Panc1 (cell line): ENCODE data around the gene KCNMB2. TPM values are rescaled to one million over a fixed set of nuclear protein-coding genes. Genes with fewer than 3 reads are reported as not detected.

ENCODE experiments used
- ATAC-seq: fragments of 200-7000 bp; cut with Tn5 transposase; 2 replicates; pipeline ENCODE4 v1.9.1; 2020; ENCODE audit warnings: mild to moderate bottlenecking, moderate library complexity
- BruUV-seq: library from RNA; stranded (reverse); fragments of 400-500 nt; replicated peaks from 2 replicates; lab custom pipeline; 2021; lab: Mats Ljungman, UMichigan
- CTCF ChIA-PET: fragments of 300-600 bp; sonication (Branson Sonifier 250); formaldehyde crosslinking; loops from one replicate; lab custom pipeline; 2022; ENCODE audit warnings: antibody characterized with exemption; lab: Charles Lee
- POLR2A ChIA-PET: fragments of 300-600 bp; sonication (Branson Sonifier 250); formaldehyde crosslinking; loops from one replicate; lab custom pipeline; 2022; ENCODE audit warnings: antibody characterized with exemption; lab: Charles Lee
- DNase-seq: peaks from one replicate; pipeline ENCODE4 v3.0.0-alpha.2; 2010; ENCODE audit warnings: low read depth, low spot score
- H3K27ac ChIP-seq: 2 replicates; pipeline ENCODE4 v1.5.1; 2011; ENCODE audit warnings: mild to moderate bottlenecking, low read length, inconsistent platforms
- H3K27me3 ChIP-seq: fragments of 200-500 bp; sonication (Bioruptor generic); 2 replicates; pipeline ENCODE4 v1.6.0; 2014; ENCODE audit warnings: low read length, inconsistent platforms; ENCODE audit not compliant: control insufficient read depth, insufficient read depth
- H3K36me3 ChIP-seq: fragments of 200-500 bp; sonication (Bioruptor generic); 2 replicates; pipeline ENCODE4 v1.5.1; 2014; ENCODE audit warnings: inconsistent platforms, mild to moderate bottlenecking, low read length, moderate library complexity; ENCODE audit not compliant: control insufficient read depth, insufficient read depth
- H3K4me1 ChIP-seq: 2 replicates; pipeline ENCODE4 v1.5.1; 2011; ENCODE audit warnings: inconsistent platforms, mild to moderate bottlenecking, low read length, moderate library complexity; ENCODE audit not compliant: control insufficient read depth, insufficient read depth
- H3K4me3 ChIP-seq, 2 experiments: 2 replicates each; pipeline ENCODE4 v1.5.1; 2011 to 2012; ENCODE audit warnings: low read depth in 2 of 2, low read length in 2 of 2, mild to moderate bottlenecking in 2 of 2, inconsistent platforms in 1 of 2, moderate library complexity in 1 of 2
- H3K9me3 ChIP-seq: fragments of 200-500 bp; sonication (Bioruptor generic); 2 replicates; pipeline ENCODE4 v1.5.1; 2014; ENCODE audit warnings: low read depth, mild to moderate bottlenecking, inconsistent platforms, low read length, moderate library complexity; ENCODE audit not compliant: control insufficient read depth, insufficient read depth
- CTCF ChIP-seq: fragments of 450-650 bp; IDR thresholded peaks from 2 replicates; pipeline ENCODE4 v1.5.1; 2017; ENCODE audit warnings: mild to moderate bottlenecking
- POLR2AphosphoS5 ChIP-seq: IDR thresholded peaks from 2 replicates; pipeline ENCODE4 v1.6.1; 2012; ENCODE audit warnings: mild to moderate bottlenecking, low read depth, low read length, moderate library complexity
- REST ChIP-seq, 2 experiments: IDR thresholded peaks; 2 replicates each; pipeline ENCODE4 v1.6.1; 2011 to 2012; ENCODE audit warnings: low read depth in 2 of 2, control low read depth in 1 of 2, low read length in 1 of 2, mild to moderate bottlenecking in 1 of 2, moderate library complexity in 1 of 2; ENCODE audit not compliant: insufficient read depth in 1 of 2
- SIN3A ChIP-seq: IDR thresholded peaks from 2 replicates; pipeline ENCODE4 v1.6.1; 2012; ENCODE audit warnings: low read depth, mild to moderate bottlenecking, low read length, moderate library complexity, borderline replicate concordance; ENCODE audit not compliant: insufficient read depth
- TCF7L2 ChIP-seq: IDR thresholded peaks from 2 replicates; pipeline ENCODE4 v1.6.1; 2011; ENCODE audit warnings: mild to moderate bottlenecking, low read depth, low read length, inconsistent platforms
- in situ Hi-C: cut with HindIII; loops from 2 replicates; pipeline ENCODE4 v1.10.0; 2016; ENCODE audit warnings: low sequenced_read_pairs, low pct_unique_long_range_greater_than_20kb
- intact Hi-C: fragments of 100-400 bp; cut with micrococcal nuclease; formaldehyde crosslinking; loops from one replicate; pipeline ENCODE4 v1.10.0; 2022; ENCODE audit not compliant: unreplicated experiment
- total RNA-seq: library from RNA; stranded (reverse); gene quantifications from one replicate; pipeline ENCODE4 v1.2.1, GENCODE V29; 2021; ENCODE audit not compliant: unreplicated experiment

Gene KCNMB2
- total RNA-seq, 1 experiment from 2014 or later: not detected

GRCh38 chr3:178672275-178672674 is 136.0 kb downstream of the KCNMB2 start:
- BruUV-seq: no TSS peak
- no peaks in the 10 kb centered on the region for H3K27me3 ChIP-seq
- ATAC-seq (no peak), DNase-seq (no peak)
- ChIA-PET CTCF (no interaction called here), POLR2A (no interaction called here)
- H3K4me3 ChIP-seq: no peak overlapping the region
- TF ChIP-seq TCF7L2 (no peak), CTCF (no peak), REST (IDR thresholded peaks at IDR 0.05; ENCODE audit: insufficient read depth in 1 of 2, low read depth in 2 of 2, low read length in 1 of 2) (no peak), SIN3A (no peak), POLR2AphosphoS5 (no peak)
- in situ Hi-C loops (no loop called here), intact Hi-C loops (no loop called here)
- no peaks in the 10 kb centered on the region for H3K4me1 ChIP-seq
- no peak overlapping the region for H3K27ac ChIP-seq
- H3K36me3 ChIP-seq: no peaks in the 10 kb centered on the region
- H3K9me3 ChIP-seq: no peaks in the 10 kb centered on the region

- in situ Hi-C loops (no loop called here), intact Hi-C loops (no loop called here)
- Histone ChIP-seq H3K9me3 (no peaks in the 10 kb centered on the region), H3K27ac (no peak overlapping the region), H3K4me3 (no peak overlapping the region), H3K4me1 (no peaks in the 10 kb centered on the region), H3K27me3 (no peaks in the 10 kb centered on the region), H3K36me3 (no peaks in the 10 kb centered on the region)
- TF ChIP-seq REST (IDR thresholded peaks at IDR 0.05; ENCODE audit: insufficient read depth in 1 of 2, low read depth in 2 of 2, low read length in 1 of 2) (no peak), SIN3A (no peak), TCF7L2 (no peak), CTCF (no peak), POLR2AphosphoS5 (no peak)
- POLR2A ChIA-PET: no interaction called here
- DNase-seq (no peak), ATAC-seq (no peak)
- BruUV-seq: no TSS peak
- CTCF ChIA-PET: no interaction called here
Observed at GRCh38 chr3:178673529-178673928, 137.3 kb downstream of the KCNMB2 start.
